Measurements from ENCODE around the gene FOXO4.

- TF ChIP-seq CTCF (conservative IDR thresholded peaks at IDR 0.05) (no peak), EZH2 (IDR thresholded peaks at IDR 0.05; ENCODE audit: low read depth) (no peak)
Observed at GRCh38 chrX:71117358-71117757, 21.7 kb downstream of the FOXO4 start.

Measured in PC-9 (cell line).